ENCODE measurements around the gene TRABD2A.
"Not testable (repeated sequence)": the region's sequence is repeated elsewhere in the genome, so short reads cannot be mapped to it uniquely, and the experiment has no call there.

TRABD2A gene

GRCh38 chr2:84880645-84881521, at the start of gene TRABD2A:
TSS of gene TRABD2A (minus strand) at chr2:84881084. CDS start at chr2:84881039, 45 bp downstream.
- Histone ChIP-seq H3K4me3 (ENCODE audit: low read length) (peak within 1 kb of the TSS; percentile 28), H3K27me3 (ENCODE audit: insufficient read depth, low read length) (peaks cover 78% of the 10 kb centered on the region), H3K36me3 (ENCODE audit: insufficient read depth, low read length) (no peaks in the 10 kb centered on the region), H3K4me1 (ENCODE audit: insufficient read depth, low read length) (peaks cover 21% of the 10 kb centered on the region), H2AFZ (ENCODE audit: low read depth, low read length) (peak within 1 kb of the TSS; percentile 52), H3K9me3 (ENCODE audit: low read length) (no peaks in the 10 kb centered on the region)

GRCh38 chr2:84927275-84927627, 46.4 kb upstream of the TRABD2A start:
- no peak overlapping the region for H2AFZ ChIP-seq (ENCODE audit: low read depth, low read length)
- no peaks in the 10 kb centered on the region for H3K27me3 ChIP-seq (ENCODE audit: insufficient read depth, low read length)
- H3K4me3 ChIP-seq (ENCODE audit: low read length), result no peak overlapping the region
- no peaks in the 10 kb centered on the region for H3K36me3 ChIP-seq (ENCODE audit: insufficient read depth, low read length)
- H3K4me1 ChIP-seq (ENCODE audit: insufficient read depth, low read length), result no peaks in the 10 kb centered on the region
- no peaks in the 10 kb centered on the region for H3K9me3 ChIP-seq (ENCODE audit: low read length)

GRCh38 chr2:84925724-84926376, 45.0 kb upstream of the TRABD2A start:
- Histone ChIP-seq H3K27me3 (ENCODE audit: insufficient read depth, low read length) (no peaks in the 10 kb centered on the region), H2AFZ (ENCODE audit: low read depth, low read length) (no peak overlapping the region), H3K9me3 (ENCODE audit: low read length) (no peaks in the 10 kb centered on the region), H3K4me1 (ENCODE audit: insufficient read depth, low read length) (no peaks in the 10 kb centered on the region), H3K4me3 (ENCODE audit: low read length) (no peak overlapping the region), H3K36me3 (ENCODE audit: insufficient read depth, low read length) (no peaks in the 10 kb centered on the region)

GRCh38 chr2:84925336-84925723, 44.4 kb upstream of the TRABD2A start:
- Histone ChIP-seq H3K4me3 (ENCODE audit: low read length) (no peak overlapping the region), H3K27me3 (ENCODE audit: insufficient read depth, low read length) (no peaks in the 10 kb centered on the region), H3K36me3 (ENCODE audit: insufficient read depth, low read length) (no peaks in the 10 kb centered on the region), H2AFZ (ENCODE audit: low read depth, low read length) (no peak overlapping the region), H3K9me3 (ENCODE audit: low read length) (no peaks in the 10 kb centered on the region), H3K4me1 (ENCODE audit: insufficient read depth, low read length) (peaks cover 1% of the 10 kb centered on the region)

- no peaks in the 10 kb centered on the region for H3K27me3 ChIP-seq (ENCODE audit: insufficient read depth, low read length)
- H2AFZ ChIP-seq (ENCODE audit: low read depth, low read length), result no peak overlapping the region
- H3K9me3 ChIP-seq (ENCODE audit: low read length), result no peaks in the 10 kb centered on the region
- H3K4me3 ChIP-seq (ENCODE audit: low read length), result no peak overlapping the region
- H3K36me3 ChIP-seq (ENCODE audit: insufficient read depth, low read length), result no peaks in the 10 kb centered on the region
- H3K4me1 ChIP-seq (ENCODE audit: insufficient read depth, low read length), result peaks cover 7% of the 10 kb centered on the region
Observed at GRCh38 chr2:84924173-84925106, 43.6 kb upstream of the TRABD2A start.

- Histone ChIP-seq H3K27me3 (ENCODE audit: insufficient read depth, low read length) (no peaks in the 10 kb centered on the region), H2AFZ (ENCODE audit: low read depth, low read length) (no peak overlapping the region), H3K9me3 (ENCODE audit: low read length) (no peaks in the 10 kb centered on the region), H3K36me3 (ENCODE audit: insufficient read depth, low read length) (no peaks in the 10 kb centered on the region), H3K4me1 (ENCODE audit: insufficient read depth, low read length) (peaks cover 7% of the 10 kb centered on the region), H3K4me3 (ENCODE audit: low read length) (no peak overlapping the region)
Observed at GRCh38 chr2:84923009-84923408, 42.1 kb upstream of the TRABD2A start.

- Histone ChIP-seq H3K27me3 (ENCODE audit: insufficient read depth, low read length) (no peaks in the 10 kb centered on the region), H2AFZ (ENCODE audit: low read depth, low read length) (peak overlapping the region; percentile 55), H3K9me3 (ENCODE audit: low read length) (no peaks in the 10 kb centered on the region), H3K36me3 (ENCODE audit: insufficient read depth, low read length) (no peaks in the 10 kb centered on the region), H3K4me1 (ENCODE audit: insufficient read depth, low read length) (peaks cover 7% of the 10 kb centered on the region), H3K4me3 (ENCODE audit: low read length) (no peak overlapping the region)
Observed at GRCh38 chr2:84919885-84920580, 39.1 kb upstream of the TRABD2A start.

- Histone ChIP-seq H3K27me3 (ENCODE audit: insufficient read depth, low read length) (no peaks in the 10 kb centered on the region), H3K4me3 (ENCODE audit: low read length) (no peak overlapping the region), H3K4me1 (ENCODE audit: insufficient read depth, low read length) (peaks cover 7% of the 10 kb centered on the region), H3K36me3 (ENCODE audit: insufficient read depth, low read length) (no peaks in the 10 kb centered on the region), H3K9me3 (ENCODE audit: low read length) (no peaks in the 10 kb centered on the region), H2AFZ (ENCODE audit: low read depth, low read length) (no peak overlapping the region)
Observed at GRCh38 chr2:84918430-84918829, 37.5 kb upstream of the TRABD2A start.

GRCh38 chr2:84917821-84918220, 36.9 kb upstream of the TRABD2A start:
- H3K27me3 ChIP-seq (ENCODE audit: insufficient read depth, low read length); H3K36me3 ChIP-seq (ENCODE audit: insufficient read depth, low read length); H3K9me3 ChIP-seq (ENCODE audit: low read length); H3K4me1 ChIP-seq (ENCODE audit: insufficient read depth, low read length); H2AFZ ChIP-seq (ENCODE audit: low read depth, low read length); H3K4me3 ChIP-seq (ENCODE audit: low read length): not testable (repeated sequence)

- H3K4me1 ChIP-seq (ENCODE audit: insufficient read depth, low read length); H3K36me3 ChIP-seq (ENCODE audit: insufficient read depth, low read length); H3K9me3 ChIP-seq (ENCODE audit: low read length); H3K27me3 ChIP-seq (ENCODE audit: insufficient read depth, low read length); H2AFZ ChIP-seq (ENCODE audit: low read depth, low read length); H3K4me3 ChIP-seq (ENCODE audit: low read length): not testable (repeated sequence)
Observed at GRCh38 chr2:84915675-84916074, 34.8 kb upstream of the TRABD2A start.

- H3K9me3 ChIP-seq (ENCODE audit: low read length), result peaks cover 8% of the 10 kb centered on the region
- H2AFZ ChIP-seq (ENCODE audit: low read depth, low read length), result no peak overlapping the region
- no peaks in the 10 kb centered on the region for H3K4me1 ChIP-seq (ENCODE audit: insufficient read depth, low read length)
- H3K4me3 ChIP-seq (ENCODE audit: low read length), result no peak overlapping the region
- no peaks in the 10 kb centered on the region for H3K36me3 ChIP-seq (ENCODE audit: insufficient read depth, low read length)
- H3K27me3 ChIP-seq (ENCODE audit: insufficient read depth, low read length), result no peaks in the 10 kb centered on the region
Observed at GRCh38 chr2:84914334-84914733, 33.5 kb upstream of the TRABD2A start.

GRCh38 chr2:84912984-84913383, 32.1 kb upstream of the TRABD2A start:
- peaks cover 11% of the 10 kb centered on the region for H3K9me3 ChIP-seq (ENCODE audit: low read length)
- H3K4me3 ChIP-seq (ENCODE audit: low read length), result no peak overlapping the region
- no peaks in the 10 kb centered on the region for H3K4me1 ChIP-seq (ENCODE audit: insufficient read depth, low read length)
- no peaks in the 10 kb centered on the region for H3K36me3 ChIP-seq (ENCODE audit: insufficient read depth, low read length)
- H3K27me3 ChIP-seq (ENCODE audit: insufficient read depth, low read length), result no peaks in the 10 kb centered on the region
- H2AFZ ChIP-seq (ENCODE audit: low read depth, low read length), result no peak overlapping the region
